ENCODE measurements around the gene KDM4D. TPM values are rescaled to one million over a fixed set of nuclear protein-coding genes. Genes with fewer than 3 reads are reported as not detected.

Gene KDM4D
- total and polyA plus RNA-seq, 2 of the 4 experiments (the other 2 are of a cell fraction) = 0.90 to 1.1 TPM

DNA sequence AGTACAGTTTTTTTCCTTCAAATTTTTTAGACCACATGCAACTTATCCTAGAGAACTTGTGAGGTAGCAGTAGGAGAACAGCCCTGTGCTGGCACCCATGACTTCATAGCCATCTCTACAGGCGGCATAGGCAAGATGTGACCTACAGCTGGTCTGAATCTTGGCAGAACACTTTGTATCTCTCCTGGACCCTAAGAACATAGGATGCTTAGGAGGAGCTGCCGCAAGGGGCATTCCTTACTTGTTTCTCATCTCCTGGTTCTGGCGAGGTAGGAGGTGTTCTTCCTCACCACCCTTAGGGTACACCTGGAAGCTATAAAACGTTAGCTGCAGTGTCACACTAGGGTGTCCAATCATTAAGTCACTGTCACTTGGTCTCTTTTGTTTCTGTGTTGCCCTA lies 16.5 kb upstream of the KDM4D start:
- H4K20me1 ChIP-seq (ENCODE audit: insufficient read depth, low read length) = no peaks in the 10 kb centered on the region
- dilution Hi-C loops (cut with HindIII; ENCODE audit: low sequenced_read_pairs, unreplicated experiment) = no loop called here
- no peaks in the 10 kb centered on the region for H3K27me3 ChIP-seq (ENCODE audit: control insufficient read depth, insufficient read depth, low read length)
- H3K36me3 ChIP-seq (ENCODE audit: control insufficient read depth, insufficient read depth, low read length) = peaks cover 3% of the 10 kb centered on the region; the same call in 1 of the 2 replicates
- no peak overlapping the region for H3K18ac ChIP-seq (ENCODE audit: low read depth, low read length)
- no peak overlapping the region for H2AFZ ChIP-seq (replicated peaks; ENCODE audit: low read length, poor library complexity)
- H3K14ac ChIP-seq (replicated peaks; ENCODE audit: low read depth, low read length) = no peak overlapping the region
- BruUV-seq (replicated peaks) = no TSS peak
- no CpG with 5 or more reads among the region's 4 CpGs for WGBS, 2 experiments (ENCODE audit: extremely low coverage in 2 of 2, insufficient read length in 1 of 2)
- no peak overlapping the region for H3K4ac ChIP-seq (ENCODE audit: low read depth, low read length)
- H2BK5ac ChIP-seq (ENCODE audit: low read depth, low read length, poor library complexity, severe bottlenecking) = no peak overlapping the region
- 0 out of 2 replicates have a peak, but pooled peaks cover 4% of the 10 kb centered on the region for H3K9me1 ChIP-seq (ENCODE audit: insufficient read depth, low read length)
- no peak overlapping the region for H2AK9ac ChIP-seq (replicated peaks; ENCODE audit: low read depth, low read length, poor library complexity)
- ATAC-seq (ENCODE audit: low read depth) = no peak
- H3K56ac ChIP-seq (ENCODE audit: extremely low read depth, insufficient read depth, low read length) = no peak overlapping the region
- intact Hi-C loops (cut with micrococcal nuclease) = no loop called here
- H3K4me3 ChIP-seq (ENCODE audit: insufficient read depth, low read depth, low read length) = no peak overlapping the region
- no peak overlapping the region for H2BK20ac ChIP-seq (ENCODE audit: low read depth, low read length)
- no peak overlapping the region for H3K4me2 ChIP-seq (ENCODE audit: low read depth, low read length)
- H3K27ac ChIP-seq (ENCODE audit: insufficient read depth, low read length) = no peak overlapping the region
- peaks cover 5% of the 10 kb centered on the region for H3K4me1 ChIP-seq (ENCODE audit: control insufficient read depth, insufficient read depth, low read length)
- H3K23ac ChIP-seq (ENCODE audit: low read depth, low read length) = 0 out of 2 replicates have a peak overlapping the region, but pooled peaks have one; percentile 43
- no peak overlapping the region for H2BK120ac ChIP-seq (ENCODE audit: low read depth, low read length)
- DNase-seq = no peak
- no peaks in the 10 kb centered on the region for H3K9me3 ChIP-seq (ENCODE audit: control insufficient read depth, insufficient read depth, low read length)
- no peak overlapping the region for H2BK15ac ChIP-seq (ENCODE audit: low read depth, low read length)
- ChIA-PET POLR2A (ENCODE audit: unreplicated experiment) (no interaction called here), CTCF (no interaction called here)
- H4K91ac ChIP-seq (ENCODE audit: insufficient read depth, low read depth, low read length) = peak overlapping the region; percentile 6; the same call in 1 of the 2 replicates
- in situ Hi-C loops (cut with MboI; ENCODE audit: low sequenced_read_pairs) = no loop called here
- H3K79me1 ChIP-seq (ENCODE audit: low read depth in 1 of 2, low read length in 2 of 2) = no peaks in the 10 kb centered on the region; a peak in 1 of 4 replicates
- no peak overlapping the region for H4K8ac ChIP-seq (ENCODE audit: low read depth in 2 of 2, low read length in 2 of 2)
- TF ChIP-seq MAZ (IDR thresholded peaks at IDR 0.05; ENCODE audit: borderline replicate concordance, low read depth, low read length) (no peak), CEBPB (IDR thresholded peaks at IDR 0.05; ENCODE audit: low read depth, low read length) (no peak), RFX5 (IDR thresholded peaks at IDR 0.05; ENCODE audit: low read depth, low read length) (no peak), RAD21 (IDR thresholded peaks at IDR 0.05; ENCODE audit: low read length) (no peak), MAFK (IDR thresholded peaks at IDR 0.05; ENCODE audit: low read depth, low read length) (no peak), SMC3 (IDR thresholded peaks at IDR 0.05; ENCODE audit: low read depth, low read length) (no peak), POLR2A (IDR thresholded peaks at IDR 0.05; ENCODE audit: low read depth, low read length) (no peak), BHLHE40 (IDR thresholded peaks at IDR 0.05; ENCODE audit: low read depth, low read length) (no peak), MXI1 (IDR thresholded peaks at IDR 0.05; ENCODE audit: borderline replicate concordance, low read depth, low read length) (no peak), NFE2L2 (IDR thresholded peaks at IDR 0.05; ENCODE audit: low read depth, low read length) (no peak), CHD1 (IDR thresholded peaks at IDR 0.05; ENCODE audit: low read depth, low read length) (no peak), FOS (IDR thresholded peaks at IDR 0.05; ENCODE audit: low read depth, low read length) (no peak)
- TF ChIP-seq, protein P1, sequence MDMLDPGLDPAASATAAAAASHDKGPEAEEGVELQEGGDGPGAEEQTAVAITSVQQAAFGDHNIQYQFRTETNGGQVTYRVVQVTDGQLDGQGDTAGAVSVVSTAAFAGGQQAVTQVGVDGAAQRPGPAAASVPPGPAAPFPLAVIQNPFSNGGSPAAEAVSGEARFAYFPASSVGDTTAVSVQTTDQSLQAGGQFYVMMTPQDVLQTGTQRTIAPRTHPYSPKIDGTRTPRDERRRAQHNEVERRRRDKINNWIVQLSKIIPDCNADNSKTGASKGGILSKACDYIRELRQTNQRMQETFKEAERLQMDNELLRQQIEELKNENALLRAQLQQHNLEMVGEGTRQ (IDR thresholded peaks at IDR 0.05; ENCODE audit: low read depth, low read length) = no peak
- TF ChIP-seq, protein P2, sequence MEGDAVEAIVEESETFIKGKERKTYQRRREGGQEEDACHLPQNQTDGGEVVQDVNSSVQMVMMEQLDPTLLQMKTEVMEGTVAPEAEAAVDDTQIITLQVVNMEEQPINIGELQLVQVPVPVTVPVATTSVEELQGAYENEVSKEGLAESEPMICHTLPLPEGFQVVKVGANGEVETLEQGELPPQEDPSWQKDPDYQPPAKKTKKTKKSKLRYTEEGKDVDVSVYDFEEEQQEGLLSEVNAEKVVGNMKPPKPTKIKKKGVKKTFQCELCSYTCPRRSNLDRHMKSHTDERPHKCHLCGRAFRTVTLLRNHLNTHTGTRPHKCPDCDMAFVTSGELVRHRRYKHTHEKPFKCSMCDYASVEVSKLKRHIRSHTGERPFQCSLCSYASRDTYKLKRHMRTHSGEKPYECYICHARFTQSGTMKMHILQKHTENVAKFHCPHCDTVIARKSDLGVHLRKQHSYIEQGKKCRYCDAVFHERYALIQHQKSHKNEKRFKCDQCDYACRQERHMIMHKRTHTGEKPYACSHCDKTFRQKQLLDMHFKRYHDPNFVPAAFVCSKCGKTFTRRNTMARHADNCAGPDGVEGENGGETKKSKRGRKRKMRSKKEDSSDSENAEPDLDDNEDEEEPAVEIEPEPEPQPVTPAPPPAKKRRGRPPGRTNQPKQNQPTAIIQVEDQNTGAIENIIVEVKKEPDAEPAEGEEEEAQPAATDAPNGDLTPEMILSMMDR (conservative IDR thresholded peaks at IDR 0.05; ENCODE audit: low read depth, low read length) = no peak
- TF ChIP-seq, protein P3, sequence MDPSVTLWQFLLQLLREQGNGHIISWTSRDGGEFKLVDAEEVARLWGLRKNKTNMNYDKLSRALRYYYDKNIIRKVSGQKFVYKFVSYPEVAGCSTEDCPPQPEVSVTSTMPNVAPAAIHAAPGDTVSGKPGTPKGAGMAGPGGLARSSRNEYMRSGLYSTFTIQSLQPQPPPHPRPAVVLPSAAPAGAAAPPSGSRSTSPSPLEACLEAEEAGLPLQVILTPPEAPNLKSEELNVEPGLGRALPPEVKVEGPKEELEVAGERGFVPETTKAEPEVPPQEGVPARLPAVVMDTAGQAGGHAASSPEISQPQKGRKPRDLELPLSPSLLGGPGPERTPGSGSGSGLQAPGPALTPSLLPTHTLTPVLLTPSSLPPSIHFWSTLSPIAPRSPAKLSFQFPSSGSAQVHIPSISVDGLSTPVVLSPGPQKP (IDR thresholded peaks at IDR 0.05; ENCODE audit: borderline replicate concordance, low read depth, low read length) = no peak
- H2AK5ac ChIP-seq (ENCODE audit: low read depth, low read length) = peak overlapping the region; percentile 11; the same call in 1 of the 2 replicates
- H3K9ac ChIP-seq (ENCODE audit: low read depth, low read length) = no peak overlapping the region
- H4K5ac ChIP-seq (ENCODE audit: low read depth, low read length) = peak overlapping the region; percentile 33; the same call in 1 of the 2 replicates
